Measurements from ENCODE around the gene SERP2. TPM values are rescaled to one million over a fixed set of nuclear protein-coding genes. Genes with fewer than 3 reads are reported as not detected.
A peak's percentile ranks its signal among the peaks of the same experiment; 100 is the strongest.
"Not testable (repeated sequence)": the region's sequence is repeated elsewhere in the genome, so short reads cannot be mapped to it uniquely, and the experiment has no call there.

The SERP2 gene
- total RNA-seq (2014; rRNA removed; shearing (Covaris generic)), result 5.8 TPM in 2 replicates

DNA sequence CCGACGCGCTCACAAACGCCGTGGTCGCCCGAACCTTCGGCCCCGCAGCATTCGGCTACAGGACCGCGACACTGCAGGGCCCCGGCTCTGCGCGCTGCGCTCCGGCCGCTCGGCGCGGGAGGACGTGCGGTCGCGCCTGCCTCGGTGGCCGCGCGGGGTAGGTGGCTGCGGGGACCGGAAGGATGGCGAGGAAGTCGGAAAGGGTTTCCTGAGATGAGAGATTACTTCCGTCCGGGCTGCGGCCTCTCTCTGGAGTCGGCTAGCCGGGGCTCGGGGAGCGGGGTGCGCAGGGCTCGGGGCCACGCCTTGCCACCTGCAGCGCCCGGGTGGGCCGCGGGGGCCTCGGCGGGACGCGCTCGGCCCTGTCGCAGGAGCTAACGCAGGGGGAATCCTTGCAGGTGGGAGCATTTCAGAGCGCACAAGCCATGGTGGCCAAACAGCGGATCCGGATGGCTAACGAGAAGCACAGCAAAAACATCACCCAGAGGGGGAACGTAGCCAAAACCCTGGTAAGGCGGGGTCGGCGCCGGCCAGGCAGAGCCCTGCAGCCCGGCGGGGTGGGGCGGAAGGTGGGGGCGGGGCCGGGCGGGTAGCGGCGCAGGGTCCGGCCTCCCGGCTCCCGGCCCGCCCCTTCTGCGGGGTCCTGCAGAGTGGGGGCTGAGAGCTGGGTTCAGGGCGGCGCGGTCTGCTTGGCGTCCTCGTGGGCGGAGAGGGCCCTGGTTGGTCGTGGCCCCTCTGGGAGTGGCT, at the start of gene SERP2:
SERP2 (plus strand) TSS at position 224 of the 747 bp plus-strand sequence; CDS start at position 426, 202 bp downstream.
- peak; percentile 8 for DNase-seq (ENCODE audit: low read depth)

DNA sequence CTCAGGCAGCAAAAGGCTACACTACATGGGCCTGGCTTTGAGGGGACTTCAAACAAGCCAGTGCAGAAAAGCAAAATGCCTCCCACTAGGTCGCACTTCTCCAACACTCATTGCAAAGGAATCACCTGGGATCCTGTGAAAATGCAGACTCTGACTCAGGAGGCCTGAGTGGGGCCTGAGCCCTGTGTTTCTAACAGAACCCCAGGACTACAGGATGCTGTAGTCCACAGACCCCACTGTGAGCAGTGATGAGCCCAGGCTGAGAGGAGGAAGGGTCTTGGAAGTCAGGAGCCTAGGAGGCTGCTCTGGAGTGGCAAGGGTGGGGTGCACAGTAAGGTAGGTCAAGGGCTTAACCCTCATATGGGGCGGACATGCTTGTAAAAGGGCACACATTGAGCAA, 46.7 kb upstream of the SERP2 start:
- no peak for DNase-seq (ENCODE audit: low read depth)

DNA sequence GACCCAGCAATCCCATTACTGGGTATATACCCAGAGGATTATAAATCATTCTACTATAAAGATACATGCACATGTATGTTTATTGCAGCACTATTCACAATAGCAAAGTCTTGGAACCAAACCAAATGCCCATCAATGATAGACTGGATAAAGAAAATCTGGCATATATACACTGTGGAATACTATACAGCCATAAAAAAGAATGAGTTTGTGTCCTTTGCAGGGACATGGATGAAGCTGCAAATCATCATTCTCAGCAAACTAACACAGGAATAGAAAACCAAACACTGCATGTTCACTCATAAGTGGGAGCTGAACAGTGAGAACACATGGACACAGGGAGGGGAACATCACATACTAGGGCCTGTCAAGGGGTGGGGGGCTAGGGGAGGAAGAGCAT, 44.6 kb upstream of the SERP2 start:
- DNase-seq (ENCODE audit: low read depth), result not testable (repeated sequence)

DNA sequence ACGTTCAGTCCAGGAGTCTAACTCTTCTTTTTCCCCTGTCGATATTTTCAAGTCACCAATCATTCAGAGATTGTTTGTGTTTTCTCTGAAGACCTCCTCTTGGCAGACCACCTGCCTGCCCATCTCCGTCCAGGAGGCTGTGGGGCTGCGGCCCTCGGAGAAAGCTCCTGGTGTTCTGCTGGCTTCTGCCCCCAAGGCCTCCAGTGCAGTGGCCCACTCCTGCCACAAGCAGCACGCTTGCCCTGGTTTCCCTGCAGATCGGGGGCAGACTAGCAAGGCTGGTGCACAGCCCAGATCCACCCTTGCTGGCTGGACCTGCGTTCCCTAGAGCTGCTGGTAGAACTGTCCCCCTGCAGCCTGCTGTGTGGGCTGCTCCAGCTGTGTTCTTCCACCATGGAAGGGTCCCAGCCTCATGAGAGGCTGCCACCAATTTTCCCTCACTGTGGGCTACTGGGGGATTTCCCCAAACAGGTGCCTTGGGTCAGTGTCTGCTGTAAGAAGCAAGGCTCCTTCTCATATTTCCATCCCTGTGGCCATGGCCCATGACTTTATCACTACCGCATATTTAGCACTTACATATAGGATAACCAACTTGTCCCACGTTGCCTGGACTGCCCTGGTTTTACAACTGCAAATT, 43.6 kb upstream of the SERP2 start:
- no peak for DNase-seq (ENCODE audit: low read depth)

DNA sequence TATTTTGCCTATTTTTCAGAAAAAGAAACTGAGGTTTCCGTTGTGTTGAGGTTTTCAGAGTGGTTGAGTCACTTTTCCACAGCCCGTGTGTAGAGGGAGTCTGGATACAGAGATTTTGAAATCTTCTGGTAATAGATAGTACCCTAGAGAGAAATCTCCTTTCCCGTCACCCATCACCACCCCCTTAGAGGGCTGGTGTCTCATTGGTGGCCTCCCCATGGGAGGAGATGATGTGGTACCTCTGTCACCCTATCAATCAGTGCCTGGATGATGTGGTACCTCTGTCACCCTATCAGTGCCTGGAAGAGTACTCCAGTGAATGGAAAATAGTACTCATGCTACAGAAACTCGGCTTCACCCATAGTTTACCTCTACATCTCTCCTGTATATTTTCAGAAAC, 42.2 kb upstream of the SERP2 start:
- DNase-seq (ENCODE audit: low read depth), result peak; percentile 8

DNA sequence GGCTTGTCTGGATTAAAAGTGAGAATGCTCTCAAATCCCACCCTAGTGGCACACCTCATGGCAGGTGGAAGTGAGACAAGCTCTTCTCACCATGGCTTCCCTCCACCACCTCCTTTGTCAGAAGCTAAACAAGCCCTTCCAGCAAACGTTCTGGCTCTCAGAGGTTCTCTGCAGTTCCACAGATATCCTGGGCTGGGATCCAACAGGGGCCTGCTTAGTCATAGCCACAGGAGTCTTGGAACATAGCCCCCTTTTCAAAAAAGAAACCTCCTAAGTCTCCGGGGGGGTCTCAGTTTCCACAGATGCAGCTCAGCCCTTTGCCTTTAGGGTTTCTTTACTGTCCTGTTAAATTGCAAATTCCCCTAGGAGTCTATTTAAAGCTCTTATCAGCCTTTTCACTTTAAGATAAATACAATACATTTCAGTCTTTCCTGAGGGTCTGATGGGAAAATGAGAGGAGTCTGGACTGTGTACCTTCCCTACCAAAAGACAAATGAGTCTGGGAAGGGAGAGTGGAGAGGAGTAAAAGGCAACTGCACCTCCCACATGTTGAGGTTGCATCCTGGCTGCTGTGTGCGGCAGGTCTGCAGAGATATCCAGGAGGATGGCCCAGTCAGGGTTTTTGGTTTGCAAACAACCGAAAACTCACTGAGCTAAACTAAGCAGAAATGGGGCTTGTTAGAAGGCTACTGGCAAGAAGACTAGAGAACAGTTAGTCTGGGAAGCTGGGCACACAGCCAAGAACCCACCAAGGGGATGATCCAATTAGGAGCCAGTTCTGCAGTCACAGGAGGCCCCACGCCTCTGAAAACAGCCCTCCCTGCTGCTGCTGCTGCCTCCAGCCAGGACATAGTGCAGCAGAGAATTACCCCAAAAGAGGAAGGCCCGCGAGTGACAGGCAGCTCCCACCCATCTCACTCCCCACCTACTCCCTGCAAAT, 41.4 kb upstream of the SERP2 start:
- peak; percentile 84 for DNase-seq (ENCODE audit: low read depth)

DNA sequence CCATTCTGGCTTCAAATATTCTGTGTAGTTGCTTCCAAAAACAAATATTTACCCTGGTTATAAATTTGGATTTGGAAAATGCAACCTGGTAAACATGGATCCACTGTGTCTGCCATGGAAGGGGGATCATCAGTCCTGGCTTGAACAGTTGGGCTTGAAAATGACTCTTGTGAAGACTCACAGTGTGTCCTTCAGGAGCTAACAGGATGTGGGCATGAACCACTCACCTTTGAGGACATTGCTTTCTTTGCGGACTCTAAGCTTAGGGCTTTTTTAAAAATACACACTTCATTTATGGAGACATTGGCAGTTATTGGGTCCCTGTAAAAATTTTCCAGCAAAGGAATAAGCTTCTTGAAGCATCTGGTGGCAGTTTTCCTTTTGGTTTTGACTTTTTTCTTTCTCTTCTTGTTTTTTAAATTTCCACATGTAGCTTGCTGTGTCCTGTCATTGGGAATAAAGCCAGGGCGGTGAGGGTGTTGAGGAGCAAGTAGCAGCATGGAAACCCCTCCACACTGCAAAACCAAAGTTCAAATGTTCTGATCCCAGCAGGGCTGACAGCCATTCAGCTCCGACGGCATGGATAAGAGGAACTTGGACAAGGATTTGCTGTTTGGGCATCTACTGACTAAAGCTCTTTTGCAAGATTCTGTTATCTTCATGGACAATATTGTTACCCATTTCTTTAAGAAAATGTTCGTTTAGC, 39.5 kb upstream of the SERP2 start:
- peak; percentile 19 for DNase-seq (ENCODE audit: low read depth)

DNA sequence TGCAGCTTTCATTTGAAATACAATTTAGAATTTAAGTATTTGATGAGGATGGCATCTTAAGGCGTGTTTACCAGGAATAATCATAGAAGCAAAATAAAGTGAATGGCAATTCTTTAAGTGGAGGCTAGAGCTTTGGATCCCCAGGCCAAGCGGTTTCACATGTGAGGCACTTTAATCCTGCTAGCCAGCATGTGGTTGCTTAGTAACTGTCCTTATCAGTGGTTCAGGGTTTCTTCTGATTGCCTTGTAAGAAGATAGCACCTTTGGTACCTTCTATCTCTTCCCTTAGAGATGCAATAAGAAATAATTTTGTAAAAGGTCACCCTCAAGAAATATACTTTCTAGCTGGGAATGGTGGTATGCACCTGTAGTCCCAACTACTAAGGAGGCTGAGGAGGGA, 38.9 kb upstream of the SERP2 start:
- no peak for DNase-seq (ENCODE audit: low read depth)

DNA sequence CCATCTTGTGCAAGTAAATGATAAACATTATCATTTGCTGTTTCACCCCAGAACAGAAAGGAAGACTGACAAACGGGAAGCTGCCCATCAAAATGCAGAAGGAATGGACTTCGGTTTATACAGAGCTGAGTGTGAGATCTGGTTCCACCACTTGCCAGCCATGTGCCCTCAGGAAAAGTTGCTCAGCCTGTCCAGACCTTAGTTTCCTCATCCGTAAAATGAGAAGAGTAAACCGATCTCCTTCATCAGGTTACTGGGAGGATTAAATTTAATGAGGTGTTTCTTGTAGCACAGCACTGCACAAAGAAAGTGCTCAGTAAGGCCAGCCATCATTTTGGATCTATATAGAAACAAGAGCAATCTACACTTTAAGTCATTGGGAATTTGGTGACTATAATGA, 36.7 kb upstream of the SERP2 start:
- DNase-seq (ENCODE audit: low read depth), result no peak

DNA sequence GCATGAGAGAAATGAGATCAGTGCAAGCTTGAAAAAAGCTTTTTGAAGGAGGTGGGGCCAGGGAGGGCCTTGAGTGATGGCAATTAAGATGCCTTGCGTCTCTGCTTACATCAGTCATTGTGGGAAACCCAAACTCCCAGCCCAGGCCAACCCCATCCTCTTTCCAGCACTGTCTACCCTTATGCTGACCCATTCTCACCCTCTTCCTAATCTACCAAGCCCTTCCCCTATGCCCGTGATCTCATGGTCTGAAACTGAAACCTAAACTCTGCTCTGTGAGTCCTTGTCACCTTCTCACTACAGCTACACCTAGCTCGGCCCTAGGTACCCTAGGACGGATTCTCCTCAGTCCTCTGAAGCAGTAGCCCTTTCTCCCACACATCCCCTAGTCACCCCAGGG, 36.0 kb upstream of the SERP2 start:
- DNase-seq (ENCODE audit: low read depth), result no peak

DNA sequence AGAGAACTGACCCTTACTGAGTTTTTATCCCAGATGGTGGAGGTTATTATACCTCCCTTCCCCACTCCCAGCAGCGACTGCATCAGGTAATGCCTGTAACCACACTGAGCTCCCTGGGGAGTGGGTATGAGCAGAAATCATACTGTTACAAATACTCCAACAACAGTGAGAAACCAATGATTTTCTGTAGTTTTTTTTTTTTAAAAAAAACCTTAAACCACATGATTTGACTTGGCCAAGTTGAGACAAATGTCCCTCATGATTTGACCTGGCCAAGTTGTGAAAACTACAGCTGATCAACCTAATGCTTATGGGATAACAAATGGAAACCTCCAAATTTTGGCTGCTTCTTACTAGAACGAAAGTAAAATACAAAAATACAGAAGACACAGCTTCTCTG, 33.1 kb upstream of the SERP2 start:
- DNase-seq (ENCODE audit: low read depth), result no peak

DNA sequence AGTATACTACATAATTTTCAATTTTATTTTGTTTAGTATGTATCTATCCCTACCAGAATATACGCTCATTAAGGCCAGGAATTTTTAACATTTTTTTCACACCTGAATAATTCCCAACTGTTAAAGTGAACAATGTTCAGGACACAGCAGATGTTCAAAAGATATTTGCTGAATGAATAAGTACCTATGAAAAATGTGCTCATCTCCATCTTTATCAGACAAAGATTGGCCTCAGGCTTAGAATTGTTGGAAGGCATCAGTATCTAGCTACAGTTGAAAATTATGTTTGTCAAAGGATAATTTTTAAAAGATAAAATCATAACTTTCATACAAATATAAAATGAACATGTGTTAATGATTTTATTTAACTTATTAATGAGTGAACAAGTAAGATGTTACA, 30.9 kb upstream of the SERP2 start:
- DNase-seq (ENCODE audit: low read depth), result no peak

DNA sequence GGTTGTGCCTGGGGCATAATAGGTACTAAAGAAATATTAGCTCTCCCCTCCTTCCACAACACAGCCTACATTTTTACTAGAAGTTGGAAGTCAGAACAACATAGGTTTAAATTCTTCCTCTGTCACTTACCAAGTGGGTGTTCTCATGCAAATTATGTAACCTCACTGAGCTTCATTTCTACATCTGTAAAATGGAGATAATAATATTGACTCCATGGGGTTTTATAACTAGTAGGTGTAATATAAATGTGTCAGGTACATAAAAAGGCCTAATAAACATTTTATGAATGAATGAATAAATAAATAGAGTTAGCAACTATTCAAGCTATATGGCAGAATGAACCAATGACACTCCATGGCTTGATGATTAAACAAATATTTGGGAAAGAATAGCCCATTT, 27.1 kb upstream of the SERP2 start:
- no peak for DNase-seq (ENCODE audit: low read depth)

DNA sequence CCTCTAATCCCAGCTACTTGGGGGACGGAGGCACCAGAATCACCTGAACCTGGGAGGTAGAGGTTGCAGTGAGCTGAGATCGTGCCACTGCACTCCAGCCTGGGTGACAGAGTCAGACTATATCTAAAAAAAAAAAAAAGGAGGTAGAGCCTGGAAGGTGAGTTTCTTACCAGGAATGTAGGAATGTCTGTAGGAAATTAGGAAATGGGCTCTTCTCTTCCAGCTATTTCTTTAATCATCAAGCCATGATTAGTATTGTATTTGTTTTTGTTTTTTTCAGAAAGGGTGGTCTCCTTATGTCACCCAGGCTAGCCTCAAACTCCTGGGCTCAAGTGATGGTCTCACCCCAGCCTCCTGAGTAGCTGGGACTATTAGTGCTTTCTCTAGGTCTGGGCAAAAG, 26.3 kb upstream of the SERP2 start:
- no peak for DNase-seq (ENCODE audit: low read depth)

DNA sequence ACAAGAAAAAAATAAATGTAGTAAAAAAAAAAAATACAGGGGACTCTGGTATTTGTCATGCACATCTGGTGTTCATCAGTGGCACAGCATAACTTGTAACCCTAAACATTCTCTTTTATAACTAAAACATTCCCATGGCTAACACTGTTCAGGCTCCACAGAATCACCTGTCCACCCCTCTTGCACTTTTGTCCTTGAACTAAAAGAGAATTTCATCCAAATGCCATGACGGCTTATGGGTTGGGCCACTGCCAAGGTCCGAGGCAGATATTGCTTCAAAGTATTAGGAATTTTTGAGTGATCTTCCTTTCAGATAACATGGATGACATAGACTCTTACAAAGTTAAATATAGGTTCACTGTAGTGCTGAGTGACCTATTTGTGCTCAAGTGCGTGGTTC, 25.7 kb upstream of the SERP2 start:
- DNase-seq (ENCODE audit: low read depth), result no peak

DNA sequence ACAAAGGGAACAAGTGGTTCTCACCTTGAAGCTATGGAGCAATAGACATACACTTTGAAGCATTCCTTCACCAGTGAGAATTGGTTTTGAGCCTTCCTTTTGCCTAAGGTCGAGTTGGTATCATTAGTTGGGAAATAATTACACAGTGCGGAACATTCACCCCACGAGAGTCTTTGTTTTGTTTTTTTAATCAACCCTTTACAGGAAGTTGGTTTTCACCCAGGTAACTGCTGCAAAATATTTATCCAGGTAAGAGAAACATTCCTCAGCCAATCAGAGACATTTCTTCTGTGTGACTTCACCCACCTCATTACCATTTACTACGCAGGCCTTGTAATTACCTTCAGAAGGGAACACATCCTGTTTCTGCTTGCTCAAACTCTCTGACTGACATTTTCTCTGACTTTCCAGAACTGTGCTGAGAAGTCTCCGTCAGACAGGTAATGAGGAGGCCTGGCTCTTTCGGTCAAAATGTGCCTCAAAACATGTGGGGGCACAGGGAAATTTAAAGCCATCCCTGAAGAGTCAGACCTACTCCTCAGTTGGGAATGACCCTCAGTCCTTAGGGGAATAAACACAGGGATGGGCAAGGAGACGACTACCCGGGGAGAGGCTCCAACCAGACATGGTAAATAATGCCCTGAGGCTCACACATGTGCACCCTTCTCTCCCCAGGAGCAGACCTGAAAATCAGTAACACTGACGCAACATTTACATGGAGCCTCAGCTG, 22.7 kb upstream of the SERP2 start:
- no peak for DNase-seq (ENCODE audit: low read depth)

DNA sequence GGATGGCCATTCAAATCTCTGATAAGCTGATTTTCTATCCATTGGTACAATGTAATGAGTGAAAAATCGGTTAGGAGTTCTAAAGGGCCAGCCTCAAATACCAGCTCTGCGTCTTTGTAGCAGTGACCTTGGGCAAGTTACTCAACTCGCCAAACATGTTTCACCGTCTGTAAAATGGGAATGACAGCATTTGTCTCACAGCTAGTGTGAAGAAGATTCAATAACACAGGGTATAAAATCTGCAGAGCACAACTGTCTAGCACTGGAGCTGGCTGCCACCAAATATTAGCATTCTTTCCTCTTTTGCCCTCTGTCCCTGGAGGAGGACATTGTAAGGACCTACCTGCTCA, 22.1 kb upstream of the SERP2 start:
- DNase-seq (ENCODE audit: low read depth), result no peak

DNA sequence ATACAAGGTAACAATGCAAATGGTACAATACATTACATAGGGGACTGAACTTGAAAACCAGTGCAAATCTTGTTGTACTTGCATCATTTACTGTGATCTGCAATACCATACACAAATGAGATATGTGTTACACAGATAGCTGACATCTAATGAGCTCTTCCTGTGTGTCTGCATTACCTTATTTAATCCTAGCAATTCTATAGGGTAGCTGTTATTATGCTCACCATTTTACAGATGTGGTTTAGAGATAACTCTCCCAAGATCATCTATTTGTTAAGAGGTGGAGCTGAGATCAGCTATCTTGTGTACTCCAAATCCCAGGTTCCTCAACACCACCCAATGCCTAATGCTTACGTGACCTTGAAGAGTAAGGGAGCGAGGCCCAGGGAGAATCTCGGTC, 21.4 kb upstream of the SERP2 start:
- no peak for DNase-seq (ENCODE audit: low read depth)

DNA sequence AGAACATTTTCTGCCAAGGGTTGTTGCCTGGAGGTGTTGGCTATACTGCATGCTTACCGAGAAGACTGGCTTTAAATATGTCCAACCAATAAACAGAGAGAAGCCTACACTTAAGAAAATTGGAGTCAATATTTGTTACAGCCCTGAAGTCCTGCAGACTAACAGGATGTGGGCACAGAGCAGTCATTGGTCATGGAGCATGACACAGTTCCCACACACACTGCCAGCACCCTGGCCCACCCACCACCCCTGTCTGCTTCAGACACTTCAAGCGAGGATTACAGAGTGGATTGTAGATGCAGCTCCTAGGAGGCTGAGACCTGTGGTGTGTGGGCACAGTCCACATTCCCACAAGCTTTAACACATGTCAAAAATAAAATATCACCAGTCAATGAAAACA, 21.0 kb upstream of the SERP2 start:
- peak; percentile 7 for DNase-seq (ENCODE audit: low read depth)

DNA sequence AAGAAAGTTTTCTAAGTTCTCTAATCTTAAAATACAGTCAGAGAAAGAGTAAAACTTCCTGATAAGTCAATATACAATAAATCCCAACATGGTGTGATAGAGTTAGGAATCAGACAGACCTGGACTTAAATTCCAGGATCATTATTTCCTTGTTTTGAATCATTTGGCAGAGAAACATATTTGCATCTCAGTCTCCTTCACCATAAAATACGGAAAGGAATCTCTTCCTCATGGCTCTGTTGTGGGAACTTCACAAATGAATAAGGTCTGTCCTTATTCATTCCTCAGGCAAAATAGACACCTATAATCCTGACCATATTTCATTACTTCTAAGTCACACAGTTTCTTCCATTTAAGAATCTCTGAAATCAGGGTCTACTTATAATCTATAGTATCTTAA, 19.3 kb upstream of the SERP2 start:
- DNase-seq (ENCODE audit: low read depth), result no peak

DNA sequence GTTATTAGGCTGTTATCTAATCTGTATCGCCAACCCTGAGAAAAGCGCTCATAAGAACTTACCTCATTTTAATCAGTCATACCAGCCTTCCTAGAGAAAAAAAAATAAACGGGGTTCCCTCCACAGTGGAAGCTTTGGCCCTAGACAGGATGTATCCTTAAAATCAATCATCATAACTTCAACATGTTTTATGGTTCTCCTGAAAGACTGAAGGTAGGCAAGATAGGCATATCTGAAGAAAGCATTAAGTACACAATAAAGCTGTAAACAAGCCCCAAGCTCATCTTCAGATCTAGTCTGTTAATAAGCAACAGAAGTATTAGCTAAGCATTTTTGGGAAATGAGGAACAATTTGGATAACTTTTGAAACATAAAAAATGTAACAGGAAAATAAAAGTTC, 18.7 kb upstream of the SERP2 start:
- no peak for DNase-seq (ENCODE audit: low read depth)

Data from M059J (cell line).